ENCODE data around the gene MCC.

Gene MCC

DNA sequence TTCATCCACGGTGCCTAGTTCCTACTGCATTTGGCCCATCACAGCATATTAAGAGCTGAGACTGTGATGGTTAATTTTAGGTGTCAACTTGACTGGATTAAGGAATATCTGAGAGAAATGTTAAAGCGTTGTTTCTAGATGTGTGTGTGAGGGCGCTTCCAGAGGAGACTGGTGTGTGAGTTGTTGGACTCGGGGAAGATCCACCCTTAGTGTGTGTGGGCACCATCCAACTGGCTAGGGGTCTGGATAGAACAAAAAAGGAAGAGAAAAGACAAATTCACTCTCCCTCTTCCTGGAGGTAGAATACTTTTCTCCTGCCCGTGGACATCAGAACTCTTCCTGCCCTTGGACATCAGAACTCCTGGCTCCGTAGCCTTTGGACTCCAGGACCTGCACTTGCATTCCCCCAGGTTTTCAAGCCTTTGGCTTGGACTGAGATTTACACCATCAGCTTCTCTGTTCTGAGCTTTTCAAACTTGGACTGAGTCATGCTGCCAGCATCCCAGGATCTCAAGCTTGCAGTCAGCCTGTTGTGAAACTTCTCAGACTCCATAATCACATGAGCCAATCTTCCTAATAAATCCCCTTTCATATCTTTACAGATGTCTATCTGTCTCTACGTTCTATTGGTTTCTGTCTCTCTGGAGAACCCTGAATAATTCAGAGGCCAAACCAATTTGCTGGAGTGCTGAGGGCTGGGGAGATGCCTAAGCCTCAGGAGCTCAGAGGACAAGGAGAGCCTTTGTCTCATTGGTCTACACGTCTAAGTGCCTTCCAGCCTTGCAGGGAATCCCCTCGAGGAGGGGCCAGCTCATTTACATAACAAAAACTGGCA is 347.2 kb downstream of the MCC start:
- DNase-seq (ENCODE audit: extremely low spot score), result no peak
- TF ChIP-seq FOXA1 (IDR thresholded peaks at IDR 0.05) (no peak), ZNF384 (IDR thresholded peaks at IDR 0.05) (no peak), HDGF (IDR thresholded peaks at IDR 0.05; ENCODE audit: borderline replicate concordance) (no peak)
- TF ChIP-seq, protein P1, sequence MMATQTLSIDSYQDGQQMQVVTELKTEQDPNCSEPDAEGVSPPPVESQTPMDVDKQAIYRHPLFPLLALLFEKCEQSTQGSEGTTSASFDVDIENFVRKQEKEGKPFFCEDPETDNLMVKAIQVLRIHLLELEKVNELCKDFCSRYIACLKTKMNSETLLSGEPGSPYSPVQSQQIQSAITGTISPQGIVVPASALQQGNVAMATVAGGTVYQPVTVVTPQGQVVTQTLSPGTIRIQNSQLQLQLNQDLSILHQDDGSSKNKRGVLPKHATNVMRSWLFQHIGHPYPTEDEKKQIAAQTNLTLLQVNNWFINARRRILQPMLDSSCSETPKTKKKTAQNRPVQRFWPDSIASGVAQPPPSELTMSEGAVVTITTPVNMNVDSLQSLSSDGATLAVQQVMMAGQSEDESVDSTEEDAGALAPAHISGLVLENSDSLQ (IDR thresholded peaks at IDR 0.05), result no peak
- POLR2A ChIA-PET, result no interaction called here
- CTCF ChIA-PET, result interaction anchor here (0.5 kb wide), 1 partner anchor 35 kb away, joined by 5 read pairs; no protein-coding TSS in a partner anchor

DNA sequence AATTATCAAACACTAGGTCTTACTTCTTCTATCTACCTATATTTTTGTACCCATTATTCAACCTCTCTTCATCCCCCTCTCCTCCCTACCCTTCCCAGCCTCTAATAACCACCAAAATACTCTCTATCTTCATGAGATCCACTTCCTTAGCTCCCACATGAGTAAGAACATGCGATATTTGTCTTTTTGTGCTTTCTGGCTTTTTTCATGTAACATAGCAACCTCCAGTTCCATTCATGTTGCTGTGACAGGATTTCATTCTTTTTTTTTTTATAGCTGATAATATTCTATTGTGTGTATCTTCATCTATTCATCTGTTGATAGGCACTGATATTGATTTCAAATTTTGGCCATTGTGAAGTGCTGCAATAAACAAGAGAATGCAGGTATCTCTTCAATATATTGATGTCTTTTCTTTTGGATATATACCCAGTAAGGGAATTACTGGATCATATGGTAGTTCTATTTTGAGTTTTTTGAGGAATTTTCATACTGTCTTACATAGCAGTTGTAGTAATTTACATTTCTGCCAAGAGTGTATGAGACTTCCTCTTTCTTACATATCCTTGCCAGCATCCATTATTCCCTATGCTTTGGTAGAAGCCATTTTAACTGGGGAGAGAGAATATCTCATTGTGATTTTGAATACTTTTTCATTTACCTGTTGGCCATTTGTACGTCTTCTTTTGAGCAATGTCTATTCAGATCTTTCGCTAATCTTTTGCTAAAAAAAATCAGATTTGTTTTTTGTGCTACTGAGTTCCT is 354.9 kb downstream of the MCC start:
- no peak for TF ChIP-seq LEF1 (IDR thresholded peaks at IDR 0.05; ENCODE audit: borderline replicate concordance)
- no peak for TF ChIP-seq CTBP1 (IDR thresholded peaks at IDR 0.05; ENCODE audit: borderline replicate concordance)
- TF ChIP-seq ZNF384 (IDR thresholded peaks at IDR 0.05), result no peak
- TF ChIP-seq FOXA1 (IDR thresholded peaks at IDR 0.05), result no peak
- no peak for TF ChIP-seq BHLHE40 (IDR thresholded peaks at IDR 0.05; ENCODE audit: borderline replicate concordance)
- TF ChIP-seq HDGF (IDR thresholded peaks at IDR 0.05; ENCODE audit: borderline replicate concordance), result no peak
- TF ChIP-seq L3MBTL2 (conservative IDR thresholded peaks at IDR 0.05), result no peak
- TF ChIP-seq SUZ12 (IDR thresholded peaks at IDR 0.05), result no peak
- TF ChIP-seq FOXM1 (IDR thresholded peaks at IDR 0.05; ENCODE audit: borderline replicate concordance), result no peak
- TF ChIP-seq FOXK2 (IDR thresholded peaks at IDR 0.05), result no peak
- no peak for TF ChIP-seq ARNT (IDR thresholded peaks at IDR 0.05)
- TF ChIP-seq SP1 (IDR thresholded peaks at IDR 0.05), result no peak
- no peak for TF ChIP-seq NFRKB (IDR thresholded peaks at IDR 0.05)
- no peak for TF ChIP-seq ELF4 (IDR thresholded peaks at IDR 0.05)
- ChIA-PET CTCF (interaction anchor here (1.0 kb wide), 1 partner anchor 10 kb away, joined by 5 read pairs; no protein-coding TSS in a partner anchor), POLR2A (no interaction called here)
- DNase-seq (ENCODE audit: extremely low spot score), result no peak

DNA sequence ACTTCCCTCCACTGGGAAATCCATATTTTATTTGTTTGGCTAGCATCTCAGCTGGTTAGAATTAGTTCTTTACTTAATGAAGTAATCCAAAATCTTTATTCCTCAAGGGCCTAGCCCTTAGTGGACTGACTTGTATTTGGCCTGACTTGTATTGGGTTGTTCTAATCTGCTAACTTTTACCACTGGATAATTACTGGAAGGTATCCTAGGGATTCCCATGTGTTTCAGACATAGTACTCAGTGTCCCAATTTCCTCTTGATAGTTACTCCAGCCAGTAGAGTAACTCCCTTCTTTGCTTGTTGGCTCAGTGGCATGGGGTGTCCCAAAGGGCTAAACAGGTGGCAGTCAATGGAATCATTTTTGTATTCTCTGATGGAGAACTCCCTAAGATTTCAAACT is 355.7 kb downstream of the MCC start:
- DNase-seq (ENCODE audit: extremely low spot score), result no peak
- ChIA-PET CTCF (interaction anchor here (1.0 kb wide), 1 partner anchor 9 kb away, joined by 5 read pairs; no protein-coding TSS in a partner anchor), POLR2A (no interaction called here)
- TF ChIP-seq SUZ12 (IDR thresholded peaks at IDR 0.05), result no peak
- no peak for TF ChIP-seq ARNT (IDR thresholded peaks at IDR 0.05)
- no peak for TF ChIP-seq NFRKB (IDR thresholded peaks at IDR 0.05)
- TF ChIP-seq LEF1 (IDR thresholded peaks at IDR 0.05; ENCODE audit: borderline replicate concordance), result no peak
- TF ChIP-seq FOXK2 (IDR thresholded peaks at IDR 0.05), result no peak
- no peak for TF ChIP-seq FOXM1 (IDR thresholded peaks at IDR 0.05; ENCODE audit: borderline replicate concordance)
- TF ChIP-seq TARDBP (IDR thresholded peaks at IDR 0.05), result no peak
- TF ChIP-seq ZNF384 (IDR thresholded peaks at IDR 0.05), result no peak
- no peak for TF ChIP-seq CTBP1 (IDR thresholded peaks at IDR 0.05; ENCODE audit: borderline replicate concordance)
- TF ChIP-seq ELF4 (IDR thresholded peaks at IDR 0.05), result no peak
- no peak for TF ChIP-seq BHLHE40 (IDR thresholded peaks at IDR 0.05; ENCODE audit: borderline replicate concordance)

DNA sequence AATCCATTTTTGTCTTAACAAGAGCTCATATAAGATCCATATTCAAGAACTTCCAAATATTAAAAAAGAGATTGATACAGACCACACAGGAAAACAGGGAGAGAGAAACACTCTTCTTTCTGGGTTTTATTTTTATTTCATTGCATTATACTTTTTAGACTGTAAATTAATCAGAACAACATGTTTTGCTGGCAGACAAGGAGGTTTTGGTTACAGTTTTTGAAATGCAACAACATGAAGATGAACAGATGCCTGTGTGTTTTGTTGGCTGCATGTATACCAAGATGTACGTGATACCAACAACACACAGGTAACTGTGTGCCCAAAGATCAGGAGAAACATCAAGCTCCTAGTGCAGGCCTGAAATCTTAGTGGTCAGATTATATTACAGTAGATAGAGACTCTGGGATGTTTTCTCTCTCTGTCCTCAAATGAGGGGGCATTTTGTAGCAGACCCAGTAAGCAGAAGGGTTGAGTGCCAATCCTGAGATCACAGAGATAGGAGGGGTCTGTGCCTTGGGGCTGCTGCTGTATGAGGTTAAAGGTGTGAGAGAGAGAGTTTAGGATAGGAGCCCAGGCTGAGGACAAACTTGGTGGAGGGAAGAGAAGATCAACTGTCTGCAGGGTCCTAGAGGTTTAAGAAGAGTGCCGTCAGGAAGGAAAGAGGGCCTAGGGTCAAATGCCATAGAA is 359.5 kb downstream of the MCC start:
- CTCF ChIA-PET, result interaction anchor here (0.6 kb wide), 1 partner anchor 17 kb away, joined by 3 read pairs; no protein-coding TSS in a partner anchor
- TF ChIP-seq ARNT (IDR thresholded peaks at IDR 0.05), result no peak
- no peak for TF ChIP-seq FOXM1 (IDR thresholded peaks at IDR 0.05; ENCODE audit: borderline replicate concordance)
- no peak for TF ChIP-seq SP1 (IDR thresholded peaks at IDR 0.05)
- TF ChIP-seq FOXA1 (IDR thresholded peaks at IDR 0.05), result no peak
- TF ChIP-seq BHLHE40 (IDR thresholded peaks at IDR 0.05; ENCODE audit: borderline replicate concordance), result no peak
- TF ChIP-seq TARDBP (IDR thresholded peaks at IDR 0.05), result no peak
- TF ChIP-seq, protein P1 (IDR thresholded peaks at IDR 0.05), result no peak
- DNase-seq (ENCODE audit: extremely low spot score), result no peak
- POLR2A ChIA-PET, result no interaction called here

DNA sequence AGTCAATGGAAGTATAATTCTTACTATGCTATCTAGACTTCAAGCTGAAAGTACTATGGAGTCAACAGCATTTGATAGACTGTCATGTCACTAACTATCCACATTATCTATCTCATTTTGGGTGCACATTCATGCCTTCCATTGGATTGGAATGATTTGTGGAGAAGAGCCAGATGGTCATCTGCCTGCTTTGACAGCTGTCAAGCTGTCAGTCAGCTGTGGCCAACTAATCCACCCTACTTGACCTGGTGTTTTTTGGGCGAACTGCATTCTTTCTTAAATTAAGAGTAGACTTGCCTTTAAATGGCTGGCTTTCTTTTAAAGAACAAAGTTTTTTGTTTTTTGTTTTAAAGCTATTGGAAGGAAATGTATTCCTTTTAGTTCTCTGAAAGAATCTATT is 360.2 kb downstream of the MCC start:
- CTCF ChIA-PET, result interaction anchor here (0.6 to 0.7 kb wide), 4 partner anchors 17 to 1278 kb away, joined by 3 to 5 read pairs (median 3); no protein-coding TSS in a partner anchor
- TF ChIP-seq ELF4 (IDR thresholded peaks at IDR 0.05) (no peak), NFRKB (IDR thresholded peaks at IDR 0.05) (no peak), TARDBP (IDR thresholded peaks at IDR 0.05) (no peak), SP1 (IDR thresholded peaks at IDR 0.05) (no peak), ZNF384 (IDR thresholded peaks at IDR 0.05) (no peak), FOXM1 (IDR thresholded peaks at IDR 0.05; ENCODE audit: borderline replicate concordance) (no peak), FOXA1 (IDR thresholded peaks at IDR 0.05) (no peak), SUZ12 (IDR thresholded peaks at IDR 0.05) (no peak), LEF1 (IDR thresholded peaks at IDR 0.05; ENCODE audit: borderline replicate concordance) (no peak), HDGF (IDR thresholded peaks at IDR 0.05; ENCODE audit: borderline replicate concordance) (no peak), ARNT (IDR thresholded peaks at IDR 0.05) (no peak), BHLHE40 (IDR thresholded peaks at IDR 0.05; ENCODE audit: borderline replicate concordance) (no peak), CTBP1 (IDR thresholded peaks at IDR 0.05; ENCODE audit: borderline replicate concordance) (no peak), L3MBTL2 (conservative IDR thresholded peaks at IDR 0.05) (no peak)
- TF ChIP-seq, protein P1 (IDR thresholded peaks at IDR 0.05), result no peak
- no peak for DNase-seq (ENCODE audit: extremely low spot score)
- POLR2A ChIA-PET, result no interaction called here
